Measurements from ENCODE around the gene TEDC1.

TEDC1 gene

DNA sequence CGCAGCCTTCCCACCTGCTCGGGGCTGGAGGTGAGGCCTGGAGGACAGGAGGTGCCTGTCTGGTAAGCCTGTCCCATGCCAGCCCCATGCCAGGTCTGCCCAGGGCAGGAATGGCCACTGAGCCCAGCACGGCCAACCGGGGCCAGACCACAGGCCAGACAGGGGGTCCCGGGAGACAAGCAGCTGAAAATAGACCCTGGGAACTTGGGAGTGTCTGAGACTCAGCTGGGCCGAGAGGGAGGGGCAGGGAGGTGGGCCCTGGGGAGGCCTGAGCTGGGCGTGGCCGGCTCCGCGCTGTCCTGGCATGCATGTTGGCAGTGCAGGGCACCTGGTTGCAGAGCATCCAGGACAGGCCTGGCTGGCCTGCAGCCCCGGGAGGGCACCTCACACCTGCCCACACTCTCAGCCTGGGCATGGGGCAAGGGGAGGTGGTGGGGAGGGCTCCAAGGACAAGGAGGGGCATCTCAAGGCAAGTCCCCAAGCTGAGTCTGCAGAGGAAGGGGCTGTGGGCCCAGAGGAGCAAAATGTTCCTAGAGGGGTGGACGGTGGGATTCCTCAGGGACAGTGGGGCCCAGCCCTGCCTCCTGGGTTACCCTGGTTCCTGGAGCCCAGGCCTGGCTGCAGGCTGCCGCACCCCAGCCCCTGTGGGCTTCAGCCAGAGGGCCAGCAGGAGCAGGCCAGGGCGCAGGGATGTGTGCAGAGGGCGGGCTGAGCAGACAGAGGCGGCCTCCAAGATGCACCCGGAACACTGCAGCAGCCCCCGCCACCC lies 7.6 kb upstream of the TEDC1 start:
- no peak for DNase-seq
- no peak overlapping the region for H3K27ac Mint-ChIP-seq
- no peak overlapping the region for H3K4me3 Mint-ChIP-seq
- H3K9me3 Mint-ChIP-seq, result no peaks in the 10 kb centered on the region
- peaks cover 7% of the 10 kb centered on the region for H3K27me3 Mint-ChIP-seq
- H3K36me3 Mint-ChIP-seq (ENCODE audit: low read depth), result no peaks in the 10 kb centered on the region
- H3K4me1 Mint-ChIP-seq (ENCODE audit: low read depth), result peaks cover 64% of the 10 kb centered on the region

- H3K9me3 Mint-ChIP-seq, result no peaks in the 10 kb centered on the region
- H3K27me3 Mint-ChIP-seq, result peaks cover 7% of the 10 kb centered on the region
- no peak for DNase-seq
- peak overlapping the region; percentile 15 for H3K27ac Mint-ChIP-seq
- H3K4me1 Mint-ChIP-seq (ENCODE audit: low read depth), result peaks cover 71% of the 10 kb centered on the region
- no peak overlapping the region for H3K4me3 Mint-ChIP-seq
- H3K36me3 Mint-ChIP-seq (ENCODE audit: low read depth), result no peaks in the 10 kb centered on the region
These were observed 6.7 kb upstream of the TEDC1 start for GRCh38 chr14:105484069-105484996.

DNA sequence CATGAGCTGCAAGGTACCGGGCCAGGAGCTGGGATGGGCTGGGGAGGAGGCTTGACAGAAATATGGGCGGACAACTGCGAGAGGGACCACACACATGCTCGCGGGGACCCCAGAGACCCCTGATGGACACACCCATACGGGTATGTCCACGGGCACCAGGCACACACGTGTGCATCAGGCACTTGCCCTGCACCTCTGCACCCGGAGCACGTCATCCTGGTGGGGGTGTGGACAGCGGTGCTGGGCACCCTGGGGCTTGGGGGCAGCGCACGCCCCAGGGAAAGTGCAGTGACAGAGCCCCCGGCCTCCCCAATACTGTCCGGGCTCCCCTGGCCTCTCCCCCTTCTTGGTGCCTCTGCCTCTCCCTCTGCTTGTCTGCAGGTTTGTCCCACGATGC lies 6.1 kb upstream of the TEDC1 start:
- Mint-ChIP-seq H3K9me3 (no peaks in the 10 kb centered on the region), H3K27ac (no peak overlapping the region), H3K4me3 (no peak overlapping the region), H3K36me3 (ENCODE audit: low read depth) (no peaks in the 10 kb centered on the region), H3K27me3 (peaks cover under 1% of the 10 kb centered on the region), H3K4me1 (ENCODE audit: low read depth) (peaks cover 70% of the 10 kb centered on the region)
- DNase-seq, result no peak

- Mint-ChIP-seq H3K36me3 (ENCODE audit: low read depth) (no peaks in the 10 kb centered on the region), H3K9me3 (no peaks in the 10 kb centered on the region), H3K4me1 (ENCODE audit: low read depth) (peaks cover 64% of the 10 kb centered on the region), H3K27ac (peak overlapping the region; percentile 26), H3K27me3 (no peaks in the 10 kb centered on the region), H3K4me3 (peak overlapping the region; percentile 25)
- no peak for DNase-seq
These were observed 5.3 kb upstream of the TEDC1 start for GRCh38 chr14:105485739-105486162.

DNA sequence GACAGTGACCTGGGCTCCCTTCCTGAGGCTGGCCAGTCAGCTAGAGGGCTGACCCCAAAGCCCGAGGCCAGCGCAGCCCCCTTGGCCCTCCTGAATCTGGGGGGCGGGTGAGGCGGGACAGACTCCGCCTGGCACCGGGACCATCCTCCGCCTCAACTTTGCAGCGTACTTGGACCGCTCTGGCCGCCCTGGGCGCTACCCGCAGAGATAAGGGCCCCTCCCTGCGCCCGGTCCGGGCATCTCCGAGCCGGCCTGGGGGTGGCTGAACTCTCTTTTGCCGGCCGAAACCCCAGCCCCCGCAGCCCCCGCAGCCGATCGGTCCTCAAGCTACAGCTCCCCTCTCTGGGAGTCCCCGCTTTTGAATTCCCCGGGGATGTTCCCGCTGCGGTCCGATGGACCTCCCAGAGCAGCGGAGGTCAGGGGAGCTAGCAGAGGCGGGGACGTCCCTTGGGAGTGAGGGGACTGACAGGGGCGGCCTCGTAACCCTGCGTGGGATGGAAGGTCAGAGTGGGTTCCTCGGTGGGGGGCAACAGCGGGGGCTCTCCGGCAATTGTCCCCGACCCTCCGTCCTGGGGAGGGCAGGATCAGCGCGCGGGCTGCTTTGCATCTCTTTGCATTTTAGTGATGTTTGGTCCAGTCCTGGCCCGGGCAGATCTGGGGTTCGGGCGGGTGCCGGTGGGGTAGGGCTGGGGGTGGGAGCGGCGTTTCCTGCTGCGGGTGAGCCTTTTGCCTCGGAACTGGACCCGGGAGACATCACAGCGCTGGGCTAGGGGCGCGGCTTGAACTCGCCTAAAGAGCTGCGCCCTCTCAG lies 4.7 kb upstream of the TEDC1 start, which contains the start of gene CRIP1:
Gene CRIP1, plus strand, starts transcription at position 724 of the 811 bp plus-strand sequence. CDS start 374 bp downstream, outside the sequence.
- H3K4me3 Mint-ChIP-seq, result peak within 1 kb of the TSS; percentile 83
- no peaks in the 10 kb centered on the region for H3K9me3 Mint-ChIP-seq
- H3K27ac Mint-ChIP-seq, result peak within 1 kb of the TSS; percentile 71
- H3K36me3 Mint-ChIP-seq (ENCODE audit: low read depth), result no peaks in the 10 kb centered on the region
- peaks cover 58% of the 10 kb centered on the region for H3K4me1 Mint-ChIP-seq (ENCODE audit: low read depth)
- no peaks in the 10 kb centered on the region for H3K27me3 Mint-ChIP-seq
- DNase-seq, result no peak

DNA sequence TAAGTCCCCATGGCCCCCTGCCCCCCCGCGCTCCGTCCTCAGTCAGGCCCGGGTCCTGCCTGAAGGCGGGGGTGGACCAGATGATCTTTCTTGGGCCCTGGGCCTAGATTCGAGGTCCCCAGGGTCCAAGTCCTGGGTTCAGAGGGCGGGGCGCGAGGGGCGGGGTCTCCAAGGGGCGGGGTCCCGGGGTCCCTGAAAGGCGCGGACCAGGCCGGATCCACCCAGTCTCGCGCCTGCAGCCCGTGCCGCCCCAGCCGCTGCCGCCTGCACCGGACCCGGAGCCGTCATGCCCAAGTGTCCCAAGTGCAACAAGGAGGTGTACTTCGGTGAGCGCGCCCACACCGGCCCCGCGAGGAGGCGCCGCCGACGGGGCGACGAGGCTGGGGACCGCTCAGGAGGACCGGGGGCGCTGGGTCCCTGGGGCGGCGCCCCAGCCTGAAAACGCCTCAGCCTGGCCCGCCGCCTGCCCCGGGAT lies 4.0 kb upstream of the TEDC1 start:
- Mint-ChIP-seq H3K27ac (no peak overlapping the region), H3K4me3 (peak overlapping the region; percentile 83), H3K36me3 (ENCODE audit: low read depth) (peaks cover 4% of the 10 kb centered on the region), H3K4me1 (ENCODE audit: low read depth) (peaks cover 57% of the 10 kb centered on the region), H3K9me3 (no peaks in the 10 kb centered on the region), H3K27me3 (no peaks in the 10 kb centered on the region)
- peak; percentile 65 for DNase-seq

DNA sequence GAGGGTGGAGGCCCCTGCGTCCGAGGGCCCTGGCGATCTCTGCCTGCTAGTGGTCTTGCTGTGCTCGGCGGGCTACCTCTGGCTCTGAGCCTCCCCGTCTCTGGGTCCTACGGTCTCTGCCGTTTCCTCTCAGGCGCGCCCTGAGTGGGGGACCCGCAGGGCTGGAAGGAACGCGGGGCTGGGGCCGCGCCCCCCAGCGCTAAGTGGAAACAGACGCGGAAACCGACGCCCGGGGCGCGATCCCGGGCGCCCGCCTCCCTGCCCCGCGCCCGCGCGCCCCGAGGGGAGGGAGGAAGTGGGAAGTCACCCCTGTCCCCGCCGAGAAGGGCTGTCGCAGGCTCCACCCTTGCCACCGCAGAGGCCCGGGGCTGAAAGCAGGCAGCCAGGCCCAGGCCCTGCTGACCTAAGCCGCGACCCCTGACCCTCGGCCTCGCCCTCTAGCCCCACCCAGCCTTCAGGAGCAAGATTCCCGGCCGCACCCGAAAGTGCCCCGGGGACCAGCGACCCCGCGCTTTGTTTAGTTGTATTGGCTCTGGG lies 3.5 kb upstream of the TEDC1 start:
- peaks cover 53% of the 10 kb centered on the region for H3K4me1 Mint-ChIP-seq (ENCODE audit: low read depth)

GRCh38 chr14:105487986-105488777 lies 2.9 kb upstream of the TEDC1 start:
- Mint-ChIP-seq H3K27ac (peak overlapping the region; percentile 71), H3K4me1 (ENCODE audit: low read depth) (peaks cover 48% of the 10 kb centered on the region), H3K36me3 (ENCODE audit: low read depth) (peaks cover 6% of the 10 kb centered on the region), H3K4me3 (peak overlapping the region; percentile 83), H3K27me3 (no peaks in the 10 kb centered on the region), H3K9me3 (no peaks in the 10 kb centered on the region)
- peak; percentile 63 for DNase-seq

More for the DNA sequence above, 3.5 kb upstream of the TEDC1 start:
- no peaks in the 10 kb centered on the region for H3K9me3 Mint-ChIP-seq
- peak overlapping the region; percentile 71 for H3K27ac Mint-ChIP-seq
- H3K4me3 Mint-ChIP-seq, result peak overlapping the region; percentile 83
- DNase-seq, result peak; percentile 70
- H3K27me3 Mint-ChIP-seq, result no peaks in the 10 kb centered on the region
- peaks cover 5% of the 10 kb centered on the region for H3K36me3 Mint-ChIP-seq (ENCODE audit: low read depth)

- Mint-ChIP-seq H3K9me3 (no peaks in the 10 kb centered on the region), H3K27ac (peak overlapping the region; percentile 86), H3K4me1 (ENCODE audit: low read depth) (peaks cover 50% of the 10 kb centered on the region), H3K36me3 (ENCODE audit: low read depth) (peaks cover 11% of the 10 kb centered on the region), H3K27me3 (no peaks in the 10 kb centered on the region), H3K4me3 (peak overlapping the region; percentile 83)
- no peak for DNase-seq
These were observed 2.1 kb upstream of the TEDC1 start for GRCh38 chr14:105488781-105489541.

DNA sequence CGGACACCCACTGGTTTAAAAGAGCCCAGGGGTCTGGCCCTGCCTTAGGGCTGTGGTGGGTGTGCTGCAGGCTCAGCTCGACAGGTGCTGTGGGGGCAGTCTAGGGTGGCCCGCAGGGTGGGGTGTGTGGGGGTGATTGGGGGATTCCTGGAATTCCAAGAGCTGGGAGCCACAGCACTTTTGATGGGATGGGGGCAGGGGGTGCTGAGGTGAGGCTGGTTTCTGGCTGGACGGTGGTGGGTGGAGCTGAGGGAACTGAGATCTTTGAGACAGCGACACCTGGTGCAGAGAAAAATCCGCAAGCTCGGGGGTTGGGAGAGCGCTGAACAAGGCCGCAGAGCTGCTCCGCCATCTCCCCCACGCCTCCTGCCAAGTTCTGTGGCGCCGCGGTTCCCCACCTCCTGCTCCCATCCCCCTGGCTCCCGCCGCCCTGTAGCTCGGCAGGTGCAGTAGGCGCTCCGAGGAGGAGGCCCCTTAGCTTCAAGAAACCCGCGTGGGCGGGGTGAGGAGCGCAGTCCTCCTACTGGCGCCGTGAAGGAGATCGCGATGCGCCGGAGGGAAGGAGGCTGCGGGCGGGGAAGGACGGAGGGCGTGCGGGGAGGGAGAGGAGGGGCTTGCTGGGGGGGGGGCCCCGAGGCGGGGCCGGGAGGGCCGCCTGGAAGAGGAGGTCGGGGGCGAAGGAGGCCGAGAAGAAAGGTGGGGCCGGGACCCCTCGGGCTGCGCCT lies 1.3 kb upstream of the TEDC1 start:
- Mint-ChIP-seq H3K27me3 (no peaks in the 10 kb centered on the region), H3K4me3 (peak overlapping the region; percentile 83)

DNA sequence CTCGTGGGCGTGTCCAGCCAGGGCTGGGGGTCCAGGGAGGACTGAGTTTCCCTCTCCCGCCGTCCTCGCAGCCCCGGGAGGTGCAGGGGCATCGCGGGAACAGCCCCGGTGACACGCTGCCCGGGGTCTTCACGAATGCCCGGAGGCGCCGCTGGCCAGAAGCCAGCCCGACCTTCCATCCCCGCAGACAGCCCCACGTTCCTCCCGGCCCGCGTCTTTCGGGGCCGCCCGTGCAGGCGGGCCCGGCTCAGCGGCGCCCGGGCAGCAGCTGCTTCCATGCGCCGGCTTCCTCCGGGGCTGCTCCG lies 827 bp upstream of the TEDC1 start:
- Mint-ChIP-seq H3K9me3 (no peaks in the 10 kb centered on the region), H3K36me3 (ENCODE audit: low read depth) (peaks cover 15% of the 10 kb centered on the region), H3K27ac (no peak overlapping the region), H3K4me1 (ENCODE audit: low read depth) (peaks cover 38% of the 10 kb centered on the region), H3K4me3 (peak overlapping the region; percentile 83), H3K27me3 (no peaks in the 10 kb centered on the region)
- DNase-seq, result no peak

More for the DNA sequence above, 1.3 kb upstream of the TEDC1 start:
- peak; percentile 88 for DNase-seq
- H3K4me1 Mint-ChIP-seq (ENCODE audit: low read depth), result peaks cover 43% of the 10 kb centered on the region
- peaks cover 14% of the 10 kb centered on the region for H3K36me3 Mint-ChIP-seq (ENCODE audit: low read depth)
- no peaks in the 10 kb centered on the region for H3K9me3 Mint-ChIP-seq
- peak overlapping the region; percentile 86 for H3K27ac Mint-ChIP-seq

GRCh38 chr14:105491366-105491973 lies 424 bp downstream of the TEDC1 start:
- Mint-ChIP-seq H3K4me1 (ENCODE audit: low read depth) (peaks cover 29% of the 10 kb centered on the region), H3K27me3 (no peaks in the 10 kb centered on the region), H3K4me3 (peak overlapping the region; percentile 83), H3K27ac (peak overlapping the region; percentile 96), H3K36me3 (ENCODE audit: low read depth) (peaks cover 18% of the 10 kb centered on the region), H3K9me3 (no peaks in the 10 kb centered on the region)
- DNase-seq, result peak; percentile 92
